GM18858 (cell line): Measurements from ENCODE around the gene NRIP1.
A peak's percentile ranks its signal among the peaks of the same experiment; 100 is the strongest.
"Not testable (repeated sequence)": the region's sequence is repeated elsewhere in the genome, so short reads cannot be mapped to it uniquely, and the experiment has no call there.

Source experiments
- ATAC-seq: cut with Tn5 transposase; IDR thresholded peaks from one replicate; pipeline ENCODE4 v1.9.1; 2021; ENCODE audit not compliant: unreplicated experiment

Gene NRIP1

DNA sequence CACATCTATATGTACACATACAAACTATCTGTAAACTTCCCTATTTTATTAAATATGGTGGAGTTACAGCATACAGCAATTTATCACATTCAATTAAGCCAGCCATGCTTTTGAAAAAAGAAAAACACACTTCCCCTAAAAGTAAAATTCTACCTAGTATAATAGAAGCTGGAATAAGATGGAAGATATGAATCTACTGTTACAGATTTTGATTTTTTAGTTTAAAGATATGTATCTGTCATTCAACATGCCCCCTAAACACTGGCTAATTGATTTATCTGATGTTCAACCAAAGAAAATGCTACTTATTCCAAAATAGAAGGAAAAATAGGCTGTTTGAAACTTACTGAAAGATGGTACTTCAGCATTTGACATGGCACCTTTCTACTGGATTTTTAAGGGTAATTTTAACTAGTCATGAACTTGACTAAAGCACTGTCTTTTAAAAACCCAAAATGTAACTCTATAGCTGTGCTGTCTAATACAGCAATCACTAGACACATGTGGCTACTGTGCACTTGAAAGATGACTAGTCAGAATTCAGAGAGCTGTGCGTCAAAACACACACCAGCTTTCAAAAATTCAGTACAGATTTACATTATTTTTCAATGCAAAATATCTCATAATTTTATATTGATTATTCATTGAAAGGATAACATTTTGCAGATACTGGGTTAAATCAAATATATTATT lies 25.0 kb downstream of the NRIP1 start:
- no peak for ATAC-seq

DNA sequence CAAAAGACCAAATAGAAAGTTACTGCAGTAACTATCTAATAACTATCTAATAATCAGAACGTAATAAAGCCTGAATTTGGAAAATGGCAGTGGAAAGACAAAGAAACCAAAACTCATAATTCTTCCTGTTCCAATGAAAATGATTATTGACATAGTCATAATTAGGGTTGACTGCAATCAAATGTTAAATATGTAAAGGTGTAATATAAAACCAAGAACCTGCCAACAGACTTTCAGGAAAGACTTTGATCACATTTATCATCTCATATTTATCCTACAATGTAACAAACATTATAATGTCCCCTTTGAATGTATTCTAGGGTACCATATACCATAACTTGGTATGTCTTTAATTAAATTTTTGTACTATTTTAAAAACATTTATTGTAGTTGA lies 26.9 kb downstream of the NRIP1 start:
- no peak for ATAC-seq

DNA sequence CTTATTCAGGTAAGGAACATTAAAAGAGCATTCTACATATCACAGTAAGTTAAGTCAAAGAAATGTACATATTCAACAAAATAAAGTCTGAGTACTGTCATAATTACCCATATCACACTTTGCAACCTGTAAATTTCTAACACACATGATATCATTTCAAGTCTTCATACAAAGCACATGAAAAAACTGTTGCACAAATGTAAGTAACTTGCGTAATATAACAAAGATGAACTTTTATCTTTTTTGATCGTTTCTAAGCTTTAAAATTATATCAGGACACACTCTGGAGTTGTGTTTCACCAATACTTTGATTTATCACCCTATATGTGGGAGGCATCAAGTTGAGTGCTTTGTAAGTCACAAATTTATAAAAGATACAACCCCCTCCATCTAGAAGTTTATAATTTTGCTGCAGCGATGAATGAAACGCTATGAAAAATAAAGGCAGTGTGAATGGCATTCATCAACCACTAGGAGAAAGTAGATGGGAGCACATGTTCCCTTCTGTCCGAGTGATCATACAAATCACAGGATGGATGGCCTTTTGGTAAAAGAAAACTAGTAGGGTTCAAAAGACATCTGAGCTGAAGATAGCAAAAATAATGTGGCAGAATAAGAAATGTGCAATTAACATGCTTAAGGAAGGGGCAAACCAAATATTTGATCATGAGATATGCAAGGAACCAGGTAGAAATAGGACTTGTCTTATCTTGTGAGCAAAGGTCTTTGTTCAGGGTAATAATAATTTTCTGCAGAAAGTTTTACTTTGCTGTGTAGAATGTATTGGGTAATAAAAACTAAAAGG lies 27.5 kb downstream of the NRIP1 start:
- ATAC-seq: no peak

DNA sequence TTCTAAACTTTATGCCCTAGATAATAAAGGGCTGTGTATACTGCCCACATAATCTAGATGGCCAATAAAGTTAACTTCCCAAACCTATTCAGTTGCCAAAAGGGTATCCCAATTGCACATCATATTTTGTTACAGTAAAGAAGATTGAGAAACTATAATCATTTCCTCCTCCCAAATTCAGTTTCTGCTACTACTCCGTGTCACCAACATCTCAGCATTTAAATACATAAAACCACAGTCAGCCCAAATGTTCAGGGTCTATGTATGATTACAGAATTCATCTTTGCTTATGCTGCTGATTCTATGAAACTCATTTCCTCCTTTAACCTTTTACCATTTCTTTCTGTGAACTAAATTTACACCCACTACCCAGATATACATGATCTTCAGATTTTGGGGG lies 28.6 kb downstream of the NRIP1 start:
- ATAC-seq: no peak

DNA sequence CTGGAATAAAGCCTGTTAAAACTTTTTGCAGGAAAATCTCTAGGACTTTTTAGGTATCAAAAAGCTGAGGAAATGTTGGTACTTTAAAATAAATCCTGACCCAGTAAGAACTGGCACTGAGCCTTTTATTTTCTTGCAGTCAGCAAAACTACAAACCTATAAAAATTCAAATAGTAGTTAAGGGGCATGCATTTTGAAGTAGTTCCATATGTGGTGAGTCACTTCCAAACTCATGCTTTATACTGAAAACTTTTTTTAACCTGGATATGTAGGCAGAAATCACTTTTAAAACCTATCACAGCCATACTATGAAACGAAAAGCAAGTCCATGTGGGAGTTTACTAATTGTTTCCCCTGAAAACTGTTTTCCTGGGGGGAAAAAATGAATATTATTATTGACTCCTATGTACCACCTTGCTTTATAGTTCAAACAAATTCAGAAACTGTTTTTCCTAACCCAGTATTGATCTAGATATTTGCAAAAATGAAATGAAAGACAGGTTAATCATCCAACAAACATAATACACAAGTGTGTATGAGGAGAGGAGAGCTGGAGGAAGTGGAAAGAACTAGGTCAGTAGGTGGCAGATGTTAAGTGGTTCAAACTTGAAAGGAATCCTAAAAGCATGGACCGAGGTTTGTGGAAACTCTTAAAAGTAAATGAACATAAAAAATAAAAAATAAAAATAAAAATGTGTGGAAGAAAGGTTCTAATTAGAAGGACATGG lies 30.5 kb downstream of the NRIP1 start:
- ATAC-seq: no peak

DNA sequence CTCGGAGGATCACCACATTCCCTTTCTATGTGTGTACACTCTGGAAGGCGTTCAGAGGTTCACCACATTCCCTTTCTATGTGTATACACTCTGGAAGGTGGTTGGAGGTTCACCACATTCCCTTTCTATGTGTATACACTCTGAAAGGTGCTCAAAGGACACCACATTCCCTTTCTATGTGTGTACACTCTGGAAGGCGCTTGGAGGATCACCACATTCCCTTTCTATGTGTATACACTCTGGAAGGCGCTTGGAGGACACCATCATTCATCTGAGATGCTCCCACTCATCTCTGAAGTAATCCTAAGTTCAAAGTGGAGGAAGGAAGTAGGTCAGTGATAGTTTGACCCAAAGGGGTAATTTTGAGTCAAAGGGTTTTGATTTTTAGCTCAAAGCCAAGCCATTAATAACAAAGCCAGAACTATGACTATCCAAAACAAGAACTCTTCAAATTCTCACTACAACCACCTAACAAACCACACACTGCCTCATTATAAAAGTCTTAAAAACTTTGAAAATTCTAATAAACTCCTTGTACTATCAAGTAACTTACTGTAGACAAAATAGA lies 32.9 kb downstream of the NRIP1 start:
- no peak for ATAC-seq

- ATAC-seq: not testable (repeated sequence)
Observed at GRCh38 chr21:15031362-15031761, 33.4 kb downstream of the NRIP1 start.

DNA sequence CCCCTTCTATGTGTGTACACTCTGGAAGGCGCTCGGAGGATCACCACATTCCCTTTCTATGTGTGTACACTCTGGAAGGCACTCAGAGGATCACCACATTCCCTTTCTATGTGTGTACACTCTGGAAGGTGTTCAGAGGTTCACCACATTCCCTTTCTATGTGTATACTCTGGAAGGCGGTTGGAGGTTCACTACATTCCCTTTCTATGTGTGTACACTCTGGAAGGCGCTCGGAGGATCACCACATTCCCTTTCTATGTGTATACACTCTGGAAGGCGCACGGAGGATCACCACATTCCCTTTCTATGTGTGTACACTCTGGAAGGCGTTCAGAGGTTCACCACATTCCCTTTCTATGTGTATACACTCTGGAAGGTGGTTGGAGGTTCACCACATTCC lies 33.9 kb downstream of the NRIP1 start:
- not testable (repeated sequence) for ATAC-seq

DNA sequence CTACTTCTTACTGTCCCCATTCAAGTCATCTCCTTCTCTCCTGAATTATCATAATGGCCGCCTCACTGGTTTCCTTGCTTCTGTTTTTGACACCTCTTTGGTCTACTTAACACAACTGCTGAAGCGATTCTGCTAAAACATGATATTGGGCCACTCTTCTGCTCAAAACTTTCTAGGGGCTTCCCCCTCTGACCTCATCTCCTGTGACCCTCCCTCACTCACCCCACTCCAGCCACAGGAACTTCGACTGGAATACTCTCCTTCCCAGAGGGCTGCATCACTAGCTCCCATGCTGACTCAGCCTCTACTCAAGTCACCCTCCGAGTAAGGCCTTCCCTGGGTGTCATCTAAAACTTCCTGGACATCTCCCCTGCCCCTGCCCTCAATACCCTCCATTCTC lies 35.7 kb downstream of the NRIP1 start:
- no peak for ATAC-seq

DNA sequence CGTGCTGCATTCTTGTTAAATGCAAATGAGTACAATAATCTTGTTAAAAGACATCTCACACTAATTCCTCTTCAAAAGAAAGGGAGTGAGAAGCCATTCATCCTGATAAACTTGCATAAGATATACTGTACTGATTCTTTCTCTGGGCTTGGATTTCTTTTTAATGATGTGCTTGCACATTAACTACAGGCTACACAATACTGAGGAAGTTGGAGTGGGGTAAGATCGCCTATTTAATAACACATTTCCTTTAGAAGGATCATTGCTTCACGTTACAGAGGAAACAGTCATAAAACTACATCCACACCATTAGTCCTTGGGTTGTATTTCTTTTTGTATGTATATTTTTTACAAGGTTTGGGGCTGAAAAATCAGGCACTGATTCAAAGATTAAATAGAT lies 36.6 kb downstream of the NRIP1 start:
- ATAC-seq: no peak

- ATAC-seq: no peak
Observed at GRCh38 chr21:15027056-15027455, 37.7 kb downstream of the NRIP1 start.

DNA sequence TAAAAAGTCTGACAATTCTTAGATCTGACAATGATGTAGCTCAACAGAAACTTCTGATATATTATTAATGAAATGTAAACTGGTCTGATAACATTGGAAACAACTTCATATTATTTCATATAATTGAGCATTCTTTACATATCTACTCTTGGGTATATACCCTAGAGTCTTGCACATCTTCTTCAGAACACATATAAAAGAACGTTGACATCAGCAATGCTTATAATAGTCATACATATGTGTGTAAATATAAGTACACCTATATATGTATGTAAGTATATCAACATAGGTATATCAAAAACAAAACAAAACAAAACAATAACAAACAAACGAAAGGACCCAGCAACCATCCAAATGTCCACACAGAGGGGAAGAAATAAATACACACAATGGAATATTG lies 38.4 kb downstream of the NRIP1 start:
- ATAC-seq: no peak

GRCh38 chr21:15023776-15024175 lies 41.0 kb downstream of the NRIP1 start:
- no peak for ATAC-seq

DNA sequence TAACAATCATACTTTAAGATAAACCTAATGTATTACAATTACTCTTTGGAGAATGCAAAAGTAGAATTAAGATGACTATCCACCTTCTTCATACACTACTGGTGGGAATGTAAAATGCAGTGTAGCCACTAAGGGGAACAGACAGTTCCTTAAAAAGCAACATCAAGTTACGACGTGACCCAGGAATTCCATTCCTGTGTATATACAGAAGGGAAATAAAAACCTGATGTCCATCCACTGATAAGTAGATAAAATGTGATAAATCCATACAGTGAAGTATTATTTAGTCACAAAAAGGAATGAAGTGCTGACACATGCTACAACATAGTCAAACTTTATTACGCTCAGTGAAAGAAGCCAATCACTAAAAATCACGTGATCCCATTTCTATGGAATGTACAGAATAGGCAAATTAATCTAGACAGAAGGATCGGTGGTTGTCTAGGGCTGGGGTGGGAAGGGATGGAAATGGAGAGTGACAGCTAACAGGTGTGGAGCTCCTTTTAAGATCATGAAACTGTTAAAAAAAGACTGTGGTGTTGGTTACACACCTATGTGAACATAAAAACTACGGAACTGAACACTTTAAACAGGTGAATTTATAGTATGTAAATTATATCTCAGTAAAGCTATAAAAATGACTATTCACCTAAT lies 42.1 kb downstream of the NRIP1 start:
- no peak for ATAC-seq

DNA sequence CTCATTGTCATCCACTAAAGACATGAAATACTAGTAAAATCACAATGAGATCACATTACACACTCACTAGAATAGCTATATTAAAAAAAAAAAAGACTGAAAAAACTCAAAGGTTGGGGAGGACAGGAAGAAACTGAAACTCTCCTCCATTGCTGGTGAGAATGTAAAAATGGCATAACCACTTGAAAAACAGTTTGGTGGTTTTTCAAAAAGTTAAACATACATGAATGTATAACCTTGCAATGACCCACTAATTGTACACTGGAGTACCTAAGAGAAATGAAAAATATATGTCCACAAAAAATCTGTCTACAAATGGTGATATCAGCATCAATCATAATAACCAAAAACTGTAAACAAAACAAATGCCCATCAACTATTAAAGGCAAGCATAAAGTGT lies 44.0 kb downstream of the NRIP1 start:
- ATAC-seq: no peak

DNA sequence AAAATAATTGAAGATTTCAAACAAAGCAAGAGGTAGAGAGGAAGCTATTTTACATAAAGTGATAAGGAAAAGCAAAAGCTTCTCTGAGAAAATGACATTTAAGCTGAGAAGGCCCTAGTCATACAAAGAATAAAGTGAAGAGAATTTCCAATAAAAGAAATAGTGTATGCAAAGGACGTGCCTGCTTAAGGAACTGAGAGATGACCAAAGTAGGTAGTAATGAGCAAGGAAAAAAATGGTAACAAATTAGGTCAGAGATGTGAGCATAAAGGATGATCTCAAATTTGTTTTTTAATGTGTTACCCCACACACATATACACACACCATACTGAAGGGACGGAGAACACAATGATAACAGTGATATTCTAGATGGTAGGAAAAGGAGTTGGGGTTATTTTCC lies 46.4 kb downstream of the NRIP1 start:
- ATAC-seq: peak; percentile 55

DNA sequence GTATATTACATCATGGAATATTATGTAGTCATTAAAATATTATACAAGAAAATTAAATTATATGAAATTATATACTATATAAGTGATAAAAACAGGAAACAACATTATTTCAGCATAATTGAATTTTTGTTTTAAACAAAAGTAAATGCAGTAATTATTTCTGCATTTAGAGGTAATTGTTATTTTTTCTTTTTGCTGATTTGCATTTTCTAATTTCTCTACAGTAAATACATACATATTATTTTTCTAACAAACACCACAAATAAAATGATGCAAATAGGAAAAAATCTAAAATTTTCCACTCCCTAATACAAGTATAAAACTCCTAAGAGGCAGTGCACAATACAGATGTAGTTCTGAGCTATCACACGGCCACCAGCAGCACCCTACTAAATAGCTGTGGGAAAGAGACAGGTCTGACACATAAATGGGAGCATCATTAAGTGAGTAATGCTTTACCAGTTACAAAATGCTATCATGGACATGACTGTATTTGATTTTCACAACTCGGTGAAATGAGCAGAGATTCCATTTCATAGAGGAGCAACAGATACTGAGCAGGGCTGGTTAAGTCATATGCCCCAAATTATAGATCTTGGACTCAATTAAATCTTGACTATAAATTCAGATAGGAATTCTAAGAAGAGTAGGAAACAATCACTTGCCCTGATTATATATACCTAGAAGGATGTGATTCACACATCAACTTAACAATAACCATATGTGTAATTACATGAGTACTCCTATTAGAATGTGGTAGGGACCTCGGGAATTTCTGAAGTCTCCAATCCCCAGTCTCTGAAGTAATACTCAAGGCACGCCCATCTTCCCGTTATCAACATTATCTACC lies 49.0 kb downstream of the NRIP1 start:
- no peak for ATAC-seq

DNA sequence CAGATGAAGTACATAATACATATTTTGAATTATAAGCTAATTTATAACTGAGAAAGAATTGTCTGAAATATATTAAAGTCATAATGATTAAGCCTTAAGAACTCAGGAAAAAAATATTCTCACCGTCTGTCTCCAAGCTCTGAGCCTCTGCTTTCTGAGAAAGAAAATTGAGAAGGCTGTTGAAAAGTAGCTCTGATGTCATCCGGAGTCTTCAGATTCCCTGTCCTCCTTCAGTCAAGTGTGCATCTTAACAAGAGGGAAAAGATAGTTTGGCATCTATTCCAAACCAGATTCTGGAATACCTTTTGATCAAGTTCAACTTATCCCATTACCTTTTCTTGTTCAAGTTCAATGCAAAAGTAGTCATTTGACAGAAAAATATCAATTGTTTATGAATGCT lies 50.6 kb downstream of the NRIP1 start:
- no peak for ATAC-seq

DNA sequence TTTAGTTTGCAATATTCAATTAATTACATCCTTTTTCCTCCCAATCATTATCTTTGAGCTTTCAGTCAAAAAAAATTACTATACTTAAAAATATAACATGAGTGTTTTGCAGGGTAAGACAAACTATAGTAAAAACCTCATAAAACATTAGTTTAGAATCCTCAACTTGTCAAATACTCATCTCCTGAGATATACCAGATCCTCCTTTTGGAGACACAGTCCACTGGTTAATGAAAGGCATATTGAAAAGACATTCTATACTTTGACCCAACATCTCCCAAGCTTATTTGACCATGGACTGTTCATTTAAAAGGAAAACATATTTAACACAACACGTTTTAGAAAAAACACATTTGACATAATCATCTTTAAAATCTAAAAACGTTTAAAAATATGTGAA lies 52.8 kb downstream of the NRIP1 start:
- no peak for ATAC-seq

GRCh38 chr21:15010645-15011044 lies 54.2 kb downstream of the NRIP1 start:
- ATAC-seq: no peak
